ENCODE measurements around the gene NFAM1.

Gene NFAM1

GRCh38 chr22:42385696-42386095 is 46.5 kb downstream of the NFAM1 start:
- Histone ChIP-seq H3K4me2 (ENCODE audit: low read length) (no peak overlapping the region), H3K79me2 (no peaks in the 10 kb centered on the region), H3K9me3 (ENCODE audit: control insufficient read depth, low read length) (no peaks in the 10 kb centered on the region), H3K27ac (no peak overlapping the region), H2AFZ (no peak overlapping the region), H3K4me1 (no peaks in the 10 kb centered on the region), H3K9ac (no peak overlapping the region), H3K36me3 (ENCODE audit: control insufficient read depth, insufficient read depth, low read length) (no peaks in the 10 kb centered on the region), H3K4me3 (ENCODE audit: low read depth, low read length) (no peak overlapping the region), H3K27me3 (ENCODE audit: control insufficient read depth, insufficient read depth, low read length) (no peaks in the 10 kb centered on the region)
- TF ChIP-seq CTCF (IDR thresholded peaks at IDR 0.05), result no peak

GRCh38 chr22:42384506-42384905 is 47.7 kb downstream of the NFAM1 start:
- Histone ChIP-seq H3K9ac (no peak overlapping the region), H3K9me3 (ENCODE audit: control insufficient read depth, low read length) (no peaks in the 10 kb centered on the region), H3K27me3 (ENCODE audit: control insufficient read depth, insufficient read depth, low read length) (no peaks in the 10 kb centered on the region), H3K36me3 (ENCODE audit: control insufficient read depth, insufficient read depth, low read length) (no peaks in the 10 kb centered on the region), H2AFZ (no peak overlapping the region), H3K4me3 (ENCODE audit: low read depth, low read length) (no peak overlapping the region), H3K4me1 (no peaks in the 10 kb centered on the region), H3K27ac (no peak overlapping the region), H3K79me2 (no peaks in the 10 kb centered on the region), H3K4me2 (ENCODE audit: low read length) (no peak overlapping the region)
- no peak for TF ChIP-seq CTCF (IDR thresholded peaks at IDR 0.05)

- Histone ChIP-seq H3K27ac (no peak overlapping the region), H3K36me3 (ENCODE audit: control insufficient read depth, insufficient read depth, low read length) (no peaks in the 10 kb centered on the region), H3K79me2 (no peaks in the 10 kb centered on the region), H3K4me3 (ENCODE audit: low read depth, low read length) (no peak overlapping the region), H3K4me2 (ENCODE audit: low read length) (no peak overlapping the region), H3K9me3 (ENCODE audit: control insufficient read depth, low read length) (no peaks in the 10 kb centered on the region), H3K27me3 (ENCODE audit: control insufficient read depth, insufficient read depth, low read length) (no peaks in the 10 kb centered on the region), H3K4me1 (no peaks in the 10 kb centered on the region), H3K9ac (no peak overlapping the region), H2AFZ (no peak overlapping the region)
- no peak for TF ChIP-seq CTCF (IDR thresholded peaks at IDR 0.05)
These were observed 48.3 kb downstream of the NFAM1 start for GRCh38 chr22:42383851-42384417.

GRCh38 chr22:42383287-42383686 is 48.9 kb downstream of the NFAM1 start:
- H3K36me3 ChIP-seq (ENCODE audit: control insufficient read depth, insufficient read depth, low read length), result no peaks in the 10 kb centered on the region
- H3K4me2 ChIP-seq (ENCODE audit: low read length), result no peak overlapping the region
- H3K4me3 ChIP-seq (ENCODE audit: low read depth, low read length), result no peak overlapping the region
- H2AFZ ChIP-seq, result no peak overlapping the region
- no peaks in the 10 kb centered on the region for H3K79me2 ChIP-seq
- no peak for TF ChIP-seq CTCF (IDR thresholded peaks at IDR 0.05)
- H3K9ac ChIP-seq, result no peak overlapping the region
- no peaks in the 10 kb centered on the region for H3K9me3 ChIP-seq (ENCODE audit: control insufficient read depth, low read length)
- no peaks in the 10 kb centered on the region for H3K4me1 ChIP-seq
- H3K27ac ChIP-seq, result no peak overlapping the region
- H3K27me3 ChIP-seq (ENCODE audit: control insufficient read depth, insufficient read depth, low read length), result no peaks in the 10 kb centered on the region

GRCh38 chr22:42380769-42381551 is 51.2 kb downstream of the NFAM1 start:
- no peak overlapping the region for H3K27ac ChIP-seq
- TF ChIP-seq CTCF (IDR thresholded peaks at IDR 0.05), result no peak
- H3K4me3 ChIP-seq (ENCODE audit: low read depth, low read length), result no peak overlapping the region
- no peaks in the 10 kb centered on the region for H3K79me2 ChIP-seq
- no peak overlapping the region for H3K9ac ChIP-seq
- H3K27me3 ChIP-seq (ENCODE audit: control insufficient read depth, insufficient read depth, low read length), result no peaks in the 10 kb centered on the region
- no peaks in the 10 kb centered on the region for H3K4me1 ChIP-seq
- no peaks in the 10 kb centered on the region for H3K36me3 ChIP-seq (ENCODE audit: control insufficient read depth, insufficient read depth, low read length)
- no peaks in the 10 kb centered on the region for H3K9me3 ChIP-seq (ENCODE audit: control insufficient read depth, low read length)
- H2AFZ ChIP-seq, result no peak overlapping the region
- H3K4me2 ChIP-seq (ENCODE audit: low read length), result no peak overlapping the region
